ENCODE data around the gene GET4. TPM values are rescaled to one million over a fixed set of nuclear protein-coding genes. Genes with fewer than 3 reads are reported as not detected.
A peak's percentile ranks its signal among the peaks of the same experiment; 100 is the strongest.

The GET4 gene
- total and polyA plus RNA-seq, 2 of the 13 experiments (the other 11 are each of a cell fraction or from before 2014, with no cell fraction given), result 28.2 to 35.2 TPM

DNA sequence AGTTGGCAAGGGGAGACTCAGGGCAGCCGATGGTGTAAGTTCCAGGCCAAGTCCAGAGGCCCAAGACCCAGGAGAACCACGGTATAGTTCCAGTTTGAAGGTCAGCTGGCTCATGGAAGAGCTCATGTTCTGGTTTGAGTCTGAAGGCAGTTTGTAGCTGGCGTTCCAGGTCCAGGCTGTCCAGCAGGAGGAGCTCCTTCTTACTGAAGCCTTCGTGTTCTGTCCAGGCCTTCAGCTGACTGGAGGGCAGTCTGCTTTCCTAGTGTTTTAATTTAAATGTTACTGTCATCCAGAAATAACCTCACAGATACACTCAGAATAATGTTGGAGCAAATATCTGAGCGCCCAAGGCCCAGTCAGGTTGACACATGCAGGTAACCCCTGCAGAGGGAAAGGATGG is 39.9 kb upstream of the GET4 start (continued):
- TF ChIP-seq, protein P1, sequence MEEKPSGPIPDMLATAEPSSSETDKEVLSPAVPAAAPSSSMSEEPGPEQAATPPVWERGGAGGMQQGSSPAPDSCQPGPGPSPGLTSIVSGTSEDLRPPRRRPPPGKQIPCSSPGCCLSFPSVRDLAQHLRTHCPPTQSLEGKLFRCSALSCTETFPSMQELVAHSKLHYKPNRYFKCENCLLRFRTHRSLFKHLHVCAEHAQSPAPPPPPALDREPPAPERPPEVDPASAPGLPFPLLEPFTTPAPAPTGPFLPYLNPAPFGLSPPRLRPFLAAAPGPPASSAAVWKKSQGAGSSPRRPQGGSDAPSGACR (CRISPR knock-in tag; IDR thresholded peaks at IDR 0.05), result no peak
- TF ChIP-seq BHLHE40 (IDR thresholded peaks at IDR 0.05; ENCODE audit: low read length) (no peak), SAP130 (CRISPR knock-in tag; IDR thresholded peaks at IDR 0.05; ENCODE audit: low read depth) (peak; percentile 48), HDAC2 (CRISPR knock-in tag; IDR thresholded peaks at IDR 0.05) (no peak), ZFX (CRISPR knock-in tag; IDR thresholded peaks at IDR 0.05; ENCODE audit: low read depth) (peak; percentile 29; the same call in 1 of the 2 replicates), ZNF205 (CRISPR knock-in tag; IDR thresholded peaks at IDR 0.05) (no peak), STAG1 (CRISPR knock-in tag; IDR thresholded peaks at IDR 0.05) (peak; percentile 55), POGZ (CRISPR knock-in tag; IDR thresholded peaks at IDR 0.05) (no peak), ZNF841 (CRISPR knock-in tag; IDR thresholded peaks at IDR 0.05; ENCODE audit: borderline replicate concordance) (no peak), ZNF552 (CRISPR knock-in tag; IDR thresholded peaks at IDR 0.05; ENCODE audit: borderline replicate concordance) (no peak), ZKSCAN8 (CRISPR knock-in tag; IDR thresholded peaks at IDR 0.05; ENCODE audit: borderline replicate concordance) (no peak), ZNF235 (CRISPR knock-in tag; IDR thresholded peaks at IDR 0.05; ENCODE audit: borderline replicate concordance) (no peak), FOXA3 (CRISPR knock-in tag; IDR thresholded peaks at IDR 0.05) (no peak), ZNF10 (CRISPR knock-in tag; IDR thresholded peaks at IDR 0.05; ENCODE audit: borderline replicate concordance, low read depth) (no peak), ZC3H13 (CRISPR knock-in tag; IDR thresholded peaks at IDR 0.05) (no peak), ZNF207 (IDR thresholded peaks at IDR 0.05; ENCODE audit: borderline replicate concordance) (no peak), YY1 (IDR thresholded peaks at IDR 0.05; ENCODE audit: insufficient read depth, insufficient replicate concordance, low read depth, low read length) (no peak), RFX5 (IDR thresholded peaks at IDR 0.05; ENCODE audit: low read depth, low read length) (no peak)
- TF ChIP-seq, protein P2, sequence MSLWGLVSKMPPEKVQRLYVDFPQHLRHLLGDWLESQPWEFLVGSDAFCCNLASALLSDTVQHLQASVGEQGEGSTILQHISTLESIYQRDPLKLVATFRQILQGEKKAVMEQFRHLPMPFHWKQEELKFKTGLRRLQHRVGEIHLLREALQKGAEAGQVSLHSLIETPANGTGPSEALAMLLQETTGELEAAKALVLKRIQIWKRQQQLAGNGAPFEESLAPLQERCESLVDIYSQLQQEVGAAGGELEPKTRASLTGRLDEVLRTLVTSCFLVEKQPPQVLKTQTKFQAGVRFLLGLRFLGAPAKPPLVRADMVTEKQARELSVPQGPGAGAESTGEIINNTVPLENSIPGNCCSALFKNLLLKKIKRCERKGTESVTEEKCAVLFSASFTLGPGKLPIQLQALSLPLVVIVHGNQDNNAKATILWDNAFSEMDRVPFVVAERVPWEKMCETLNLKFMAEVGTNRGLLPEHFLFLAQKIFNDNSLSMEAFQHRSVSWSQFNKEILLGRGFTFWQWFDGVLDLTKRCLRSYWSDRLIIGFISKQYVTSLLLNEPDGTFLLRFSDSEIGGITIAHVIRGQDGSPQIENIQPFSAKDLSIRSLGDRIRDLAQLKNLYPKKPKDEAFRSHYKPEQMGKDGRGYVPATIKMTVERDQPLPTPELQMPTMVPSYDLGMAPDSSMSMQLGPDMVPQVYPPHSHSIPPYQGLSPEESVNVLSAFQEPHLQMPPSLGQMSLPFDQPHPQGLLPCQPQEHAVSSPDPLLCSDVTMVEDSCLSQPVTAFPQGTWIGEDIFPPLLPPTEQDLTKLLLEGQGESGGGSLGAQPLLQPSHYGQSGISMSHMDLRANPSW (CRISPR knock-in tag; IDR thresholded peaks at IDR 0.05; ENCODE audit: borderline replicate concordance), result no peak
- TF ChIP-seq, protein P3, sequence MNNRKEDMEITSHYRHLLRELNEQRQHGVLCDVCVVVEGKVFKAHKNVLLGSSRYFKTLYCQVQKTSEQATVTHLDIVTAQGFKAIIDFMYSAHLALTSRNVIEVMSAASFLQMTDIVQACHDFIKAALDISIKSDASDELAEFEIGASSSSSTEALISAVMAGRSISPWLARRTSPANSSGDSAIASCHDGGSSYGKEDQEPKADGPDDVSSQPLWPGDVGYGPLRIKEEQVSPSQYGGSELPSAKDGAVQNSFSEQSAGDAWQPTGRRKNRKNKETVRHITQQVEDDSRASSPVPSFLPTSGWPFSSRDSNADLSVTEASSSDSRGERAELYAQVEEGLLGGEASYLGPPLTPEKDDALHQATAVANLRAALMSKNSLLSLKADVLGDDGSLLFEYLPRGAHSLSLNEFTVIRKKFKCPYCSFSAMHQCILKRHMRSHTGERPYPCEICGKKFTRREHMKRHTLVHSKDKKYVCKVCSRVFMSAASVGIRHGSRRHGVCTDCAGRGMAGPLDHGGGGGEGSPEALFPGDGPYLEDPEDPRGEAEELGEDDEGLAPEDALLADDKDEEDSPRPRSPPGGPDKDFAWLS (CRISPR knock-in tag; IDR thresholded peaks at IDR 0.05; ENCODE audit: borderline replicate concordance), result no peak
- TF ChIP-seq, protein P4, sequence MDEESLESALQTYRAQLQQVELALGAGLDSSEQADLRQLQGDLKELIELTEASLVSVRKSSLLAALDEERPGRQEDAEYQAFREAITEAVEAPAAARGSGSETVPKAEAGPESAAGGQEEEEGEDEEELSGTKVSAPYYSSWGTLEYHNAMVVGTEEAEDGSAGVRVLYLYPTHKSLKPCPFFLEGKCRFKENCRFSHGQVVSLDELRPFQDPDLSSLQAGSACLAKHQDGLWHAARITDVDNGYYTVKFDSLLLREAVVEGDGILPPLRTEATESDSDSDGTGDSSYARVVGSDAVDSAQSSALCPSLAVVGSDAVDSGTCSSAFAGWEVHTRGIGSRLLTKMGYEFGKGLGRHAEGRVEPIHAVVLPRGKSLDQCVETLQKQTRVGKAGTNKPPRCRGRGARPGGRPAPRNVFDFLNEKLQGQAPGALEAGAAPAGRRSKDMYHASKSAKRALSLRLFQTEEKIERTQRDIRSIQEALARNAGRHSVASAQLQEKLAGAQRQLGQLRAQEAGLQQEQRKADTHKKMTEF (CRISPR knock-in tag; IDR thresholded peaks at IDR 0.05), result no peak
- TF ChIP-seq, protein P5, sequence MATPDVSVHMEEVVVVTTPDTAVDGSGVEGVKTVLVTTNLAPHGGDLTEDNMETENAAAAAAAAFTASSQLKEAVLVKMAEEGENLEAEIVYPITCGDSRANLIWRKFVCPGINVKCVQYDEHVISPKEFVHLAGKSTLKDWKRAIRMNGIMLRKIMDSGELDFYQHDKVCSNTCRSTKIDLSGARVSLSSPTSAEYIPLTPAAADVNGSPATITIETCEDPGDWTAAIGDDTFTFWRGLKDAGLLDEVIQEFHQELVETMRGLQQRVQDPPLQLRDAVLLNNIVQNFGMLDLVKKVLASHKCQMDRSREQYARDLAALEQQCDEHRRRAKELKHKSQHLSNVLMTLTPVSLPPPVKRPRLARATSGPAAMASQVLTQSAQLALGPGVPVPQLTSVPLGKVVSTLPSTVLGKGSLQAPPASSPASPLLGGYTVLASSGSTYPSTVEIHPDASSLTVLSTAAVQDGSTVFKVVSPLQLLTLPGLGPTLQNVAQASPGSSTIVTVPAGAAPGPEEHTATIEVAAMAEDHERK (CRISPR knock-in tag; IDR thresholded peaks at IDR 0.05; ENCODE audit: low read depth), result no peak
- TF ChIP-seq, protein P6, sequence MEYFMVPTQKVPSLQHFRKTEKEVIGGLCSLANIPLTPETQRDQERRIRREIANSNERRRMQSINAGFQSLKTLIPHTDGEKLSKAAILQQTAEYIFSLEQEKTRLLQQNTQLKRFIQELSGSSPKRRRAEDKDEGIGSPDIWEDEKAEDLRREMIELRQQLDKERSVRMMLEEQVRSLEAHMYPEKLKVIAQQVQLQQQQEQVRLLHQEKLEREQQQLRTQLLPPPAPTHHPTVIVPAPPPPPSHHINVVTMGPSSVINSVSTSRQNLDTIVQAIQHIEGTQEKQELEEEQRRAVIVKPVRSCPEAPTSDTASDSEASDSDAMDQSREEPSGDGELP (IDR thresholded peaks at IDR 0.05; ENCODE audit: borderline replicate concordance, low read depth), result 0 out of 2 replicates have a peak, but pooled peaks have one; percentile 27

Data from HepG2 (cell line).